ENCODE data around the gene SURF2.

GRCh38 chr9:133390713-133391112, 34.4 kb downstream of the SURF2 start:
- TF ChIP-seq CTCF (conservative IDR thresholded peaks at IDR 0.05; ENCODE audit: low read depth, low read length): no peak
- no peak for TF ChIP-seq EZH2 (IDR thresholded peaks at IDR 0.05; ENCODE audit: low read length, unreplicated experiment)
